ENCODE results near the gene CDIPT.
"Not testable (repeated sequence)": the region's sequence is repeated elsewhere in the genome, so short reads cannot be mapped to it uniquely, and the experiment has no call there.

CDIPT gene

DNA sequence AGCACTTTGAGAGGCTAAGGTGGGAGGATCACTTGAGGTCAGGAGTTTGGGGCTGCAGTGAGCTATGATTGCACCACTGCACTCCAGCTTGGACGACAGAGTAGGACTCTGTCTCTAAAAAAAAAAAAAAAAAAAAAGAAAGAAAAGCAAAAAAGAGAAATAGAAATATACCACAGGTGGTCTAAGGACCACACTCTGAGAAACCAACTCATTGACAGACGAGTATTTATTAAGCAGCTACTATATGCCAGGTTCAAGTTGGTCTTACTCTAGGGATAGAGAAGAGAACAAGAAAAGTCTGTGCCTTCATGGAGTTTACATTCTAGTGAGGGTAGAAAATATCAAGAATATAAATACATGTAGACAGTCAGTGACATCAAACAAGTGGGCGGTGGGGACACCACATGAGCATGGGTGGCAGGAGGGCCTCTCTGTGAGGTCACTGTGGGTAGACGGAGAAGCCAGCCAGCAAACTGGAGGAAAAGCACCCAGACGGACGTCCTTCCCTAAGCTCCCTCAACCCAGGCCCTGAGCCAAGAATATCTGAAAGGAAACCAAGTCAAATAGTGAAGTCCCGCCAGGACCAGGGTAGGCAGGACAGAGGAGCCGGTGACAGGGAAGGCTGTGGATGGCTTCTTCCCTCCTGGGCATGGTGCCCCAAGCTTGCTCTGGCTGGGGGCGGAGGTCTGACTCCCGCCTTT lies 4.7 kb downstream of the CDIPT start:
- DNase-seq (ENCODE audit: low spot score): no peak

DNA sequence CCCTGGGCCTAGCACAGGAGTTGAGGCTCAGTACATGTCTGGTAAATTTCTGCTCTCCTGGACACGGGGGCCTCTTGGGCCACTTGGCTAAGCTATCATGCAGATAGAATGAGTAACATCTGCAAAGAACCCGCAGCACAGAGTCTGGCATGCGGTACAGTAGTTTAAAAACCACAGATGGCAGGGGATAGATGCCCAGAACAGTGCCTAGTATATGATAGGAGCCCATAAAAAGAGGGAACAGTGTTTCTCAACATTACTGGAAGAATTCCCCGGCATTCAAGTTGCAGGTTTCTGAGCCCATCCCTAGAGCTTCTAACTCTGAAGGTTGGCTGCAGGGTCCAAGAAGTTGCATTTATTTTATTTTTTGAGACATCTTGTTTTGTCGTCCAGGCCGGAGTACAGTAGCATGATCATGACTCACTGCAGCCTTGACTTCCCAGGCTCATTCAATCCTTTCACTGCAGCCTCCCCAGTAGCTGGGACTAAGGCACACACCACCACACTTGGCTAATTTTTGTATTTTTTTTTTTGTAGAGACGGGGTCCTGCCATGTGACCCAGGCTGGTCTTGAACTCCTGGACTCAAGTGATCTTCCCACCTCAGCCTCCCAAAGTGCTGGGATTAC lies 5.8 kb downstream of the CDIPT start:
- no peak for DNase-seq (ENCODE audit: low spot score)

DNA sequence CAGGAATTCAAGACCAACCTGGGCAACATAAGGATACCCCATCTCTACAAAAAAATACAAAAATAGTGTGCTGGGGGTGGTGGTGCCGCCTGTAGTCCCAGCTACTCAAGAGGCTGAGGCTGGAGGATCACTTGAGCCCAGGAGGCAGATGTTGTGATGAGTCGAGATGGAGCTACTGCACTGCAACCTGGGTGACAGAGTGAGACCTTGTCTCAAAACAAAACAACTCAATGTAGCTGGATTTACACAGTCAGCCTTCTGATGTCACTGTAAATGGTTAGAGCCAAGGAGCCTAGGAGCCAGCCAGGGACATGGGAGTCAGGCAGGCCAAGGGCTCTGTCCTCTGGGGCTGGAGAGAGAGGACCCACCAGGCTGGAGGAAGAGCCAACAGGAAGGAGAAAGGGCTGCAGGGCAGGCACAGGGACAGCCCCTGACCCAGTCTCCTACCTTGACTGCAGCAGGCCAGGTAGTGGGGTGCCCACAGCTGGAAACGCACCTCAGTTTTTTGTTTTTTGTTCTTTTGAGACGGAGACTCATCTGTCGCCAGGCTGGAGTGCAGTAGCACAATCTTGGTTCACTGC lies 8.4 kb downstream of the CDIPT start:
- no peak for DNase-seq (ENCODE audit: low spot score)

DNA sequence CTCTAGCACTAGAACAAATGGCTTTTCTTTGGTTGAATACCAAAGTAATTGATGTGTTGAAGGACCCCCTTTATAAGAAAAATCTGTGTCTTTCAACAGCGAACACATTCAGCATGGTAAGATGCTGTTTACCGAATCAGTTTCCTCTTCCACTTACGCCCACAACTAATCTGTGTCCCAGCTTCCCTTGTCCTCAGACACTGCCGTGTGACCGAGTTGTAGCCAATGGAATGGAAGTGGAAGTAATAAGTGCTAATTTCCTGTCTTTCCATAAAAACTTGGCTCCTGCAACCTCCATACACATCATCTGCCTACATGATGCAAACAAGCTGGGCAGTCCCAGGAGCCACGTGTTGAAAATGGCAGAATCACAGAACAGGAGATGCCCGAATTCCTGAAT lies 10.4 kb downstream of the CDIPT start:
- DNase-seq (ENCODE audit: low spot score): no peak

DNA sequence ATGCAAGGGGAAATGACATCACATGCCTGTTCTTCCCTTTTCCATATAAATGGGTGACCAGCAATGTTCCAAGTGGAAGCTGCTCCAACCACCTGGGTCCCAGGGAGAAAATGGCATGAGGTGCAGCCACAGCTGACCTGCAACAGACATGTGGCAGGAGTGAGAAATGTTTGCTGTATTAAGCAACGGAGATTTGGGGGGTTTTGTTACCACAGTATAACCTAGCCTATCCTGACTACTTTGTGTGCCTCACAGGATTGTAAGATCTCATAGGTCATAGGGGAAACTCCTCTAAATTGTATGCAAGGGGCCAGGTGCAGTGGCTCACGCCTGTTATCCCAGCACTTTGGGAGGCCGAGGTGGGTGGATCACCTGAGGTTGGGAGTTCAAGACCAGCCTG lies 12.0 kb downstream of the CDIPT start:
- no peak for DNase-seq (ENCODE audit: low spot score)

DNA sequence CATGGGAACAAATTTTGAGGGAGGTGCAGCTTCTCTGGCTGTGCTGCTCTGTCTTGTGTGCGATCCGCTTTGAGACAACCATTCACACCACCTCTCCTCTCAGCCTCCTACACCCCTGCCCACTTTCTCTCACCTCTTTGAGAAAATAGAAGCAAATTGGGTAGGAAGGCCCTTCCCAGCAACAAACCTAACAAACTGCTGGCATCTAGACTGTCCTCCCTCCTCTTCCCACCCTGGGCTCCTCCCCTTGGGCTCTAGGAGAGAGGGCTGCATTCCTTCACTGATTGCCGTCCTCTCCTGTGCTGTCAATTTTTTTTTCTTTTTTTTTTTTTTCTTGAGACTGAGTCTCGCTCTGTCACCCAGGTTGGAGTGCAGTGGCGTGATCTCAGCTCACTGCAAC lies 13.5 kb downstream of the CDIPT start:
- DNase-seq (ENCODE audit: low spot score): no peak

DNA sequence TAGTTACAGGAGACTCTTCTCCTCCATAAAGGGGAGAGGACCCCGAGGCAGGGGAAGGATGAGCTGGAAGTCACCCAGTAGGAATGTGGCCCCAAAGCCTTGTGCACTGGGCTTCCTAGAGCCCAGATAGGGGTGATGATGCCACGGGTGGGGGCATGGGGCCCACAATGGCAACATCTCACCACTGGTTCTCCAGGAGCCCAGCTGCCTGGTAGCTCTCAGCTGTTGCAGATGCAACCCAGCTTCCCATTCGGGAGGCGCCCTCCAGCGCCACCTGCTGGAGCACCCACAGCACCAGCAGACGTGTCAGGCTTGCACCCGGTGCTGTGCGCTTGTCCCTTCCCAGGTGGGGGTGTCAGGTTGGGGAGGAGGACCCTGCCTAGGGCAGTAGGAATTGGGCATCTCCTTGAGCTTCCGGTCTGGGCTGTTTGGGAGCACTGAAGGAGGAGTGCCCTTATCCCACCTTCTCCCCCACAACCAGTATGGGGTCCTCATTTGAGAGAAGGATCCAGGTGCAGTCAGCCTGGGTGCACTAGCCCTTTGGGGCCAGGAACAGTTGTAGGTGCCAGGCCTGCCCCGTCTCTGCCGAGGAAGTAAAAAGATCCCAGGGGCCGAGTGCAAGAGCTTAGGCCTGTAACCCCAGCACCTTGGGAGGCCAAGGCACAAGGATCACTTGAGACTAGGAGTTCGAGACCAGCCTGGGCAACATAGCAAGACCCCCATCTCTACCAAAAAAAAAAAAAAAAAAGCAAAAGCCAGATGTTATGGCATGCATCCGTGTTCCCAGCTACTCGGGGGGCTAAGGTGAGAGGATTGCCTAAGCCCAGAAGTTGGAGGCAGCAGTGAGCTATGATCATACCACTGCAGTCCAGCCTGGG lies 14.4 kb downstream of the CDIPT start:
- peak; percentile 75 for DNase-seq (ENCODE audit: low spot score)

DNA sequence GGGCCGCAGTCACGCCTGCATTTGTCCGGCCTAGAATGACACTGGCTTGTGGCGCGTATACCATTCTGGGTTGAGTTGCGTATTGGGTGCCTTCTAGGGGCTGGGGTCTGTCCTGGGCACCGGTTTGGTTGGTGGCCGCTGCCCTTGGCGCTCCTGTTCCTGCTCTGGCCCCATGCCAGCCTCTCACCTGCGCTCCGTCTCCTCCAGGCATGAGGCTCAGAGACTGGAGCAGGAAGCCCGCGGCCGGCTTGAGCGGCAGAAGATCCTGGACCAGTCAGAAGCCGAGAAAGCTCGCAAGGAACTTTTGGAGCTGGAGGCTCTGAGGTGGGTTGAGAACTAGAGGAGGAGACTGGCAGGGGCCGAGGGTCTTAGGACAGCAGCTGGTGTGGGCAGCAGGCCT lies 17.4 kb downstream of the CDIPT start:
- no peak for DNase-seq (ENCODE audit: low spot score)

DNA sequence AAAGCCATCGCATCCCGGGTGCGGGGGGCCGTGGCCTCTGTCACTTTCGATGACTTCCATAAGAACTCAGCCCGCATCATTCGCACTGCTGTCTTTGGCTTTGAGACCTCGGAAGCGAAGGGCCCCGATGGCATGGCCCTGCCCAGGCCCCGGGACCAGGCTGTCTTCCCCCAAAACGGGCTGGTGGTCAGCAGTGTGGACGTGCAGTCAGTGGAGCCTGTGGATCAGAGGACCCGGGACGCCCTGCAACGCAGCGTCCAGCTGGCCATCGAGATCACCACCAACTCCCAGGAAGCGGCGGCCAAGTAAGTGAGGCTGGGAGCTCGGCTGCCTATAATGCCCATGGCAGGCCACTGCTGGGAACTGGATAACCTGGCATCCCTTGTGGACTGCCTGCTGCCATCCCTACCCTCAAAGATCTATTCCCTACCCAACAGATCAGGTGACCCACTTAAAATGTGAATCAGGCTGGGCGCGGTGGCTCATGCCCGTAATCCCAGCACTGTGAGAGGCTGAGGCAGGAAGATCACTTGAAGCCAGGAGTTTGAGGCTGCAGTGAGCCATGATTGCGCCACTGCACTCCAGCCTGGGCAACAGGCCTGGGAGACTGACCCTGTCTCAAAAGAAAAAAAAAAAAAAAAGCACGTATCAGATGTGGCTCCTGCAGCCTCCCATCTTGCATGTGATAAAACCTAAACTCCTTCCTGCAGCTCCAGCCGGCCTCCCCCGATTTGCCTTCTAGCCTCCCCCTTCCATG lies 18.3 kb downstream of the CDIPT start:
- no peak for DNase-seq (ENCODE audit: low spot score)

DNA sequence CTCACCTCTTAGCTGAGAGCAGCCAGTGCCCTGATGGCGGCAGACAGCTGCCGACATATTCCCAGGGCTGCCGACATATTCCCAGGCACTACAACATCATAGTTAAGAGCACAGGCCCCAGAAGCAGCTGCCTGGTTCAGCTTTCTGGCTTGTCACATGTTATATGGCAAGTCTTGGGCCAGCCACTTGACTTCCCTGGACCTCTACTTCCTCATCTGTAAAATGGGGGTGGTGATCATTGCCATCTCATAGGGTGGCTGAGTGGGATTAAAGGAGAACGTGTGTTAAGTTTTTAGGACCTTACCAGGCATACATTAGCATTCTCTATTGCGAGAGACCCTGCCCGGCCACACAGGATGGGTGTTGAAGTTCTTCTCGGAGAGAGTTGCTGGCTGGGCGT lies 19.1 kb downstream of the CDIPT start:
- no peak for DNase-seq (ENCODE audit: low spot score)

DNA sequence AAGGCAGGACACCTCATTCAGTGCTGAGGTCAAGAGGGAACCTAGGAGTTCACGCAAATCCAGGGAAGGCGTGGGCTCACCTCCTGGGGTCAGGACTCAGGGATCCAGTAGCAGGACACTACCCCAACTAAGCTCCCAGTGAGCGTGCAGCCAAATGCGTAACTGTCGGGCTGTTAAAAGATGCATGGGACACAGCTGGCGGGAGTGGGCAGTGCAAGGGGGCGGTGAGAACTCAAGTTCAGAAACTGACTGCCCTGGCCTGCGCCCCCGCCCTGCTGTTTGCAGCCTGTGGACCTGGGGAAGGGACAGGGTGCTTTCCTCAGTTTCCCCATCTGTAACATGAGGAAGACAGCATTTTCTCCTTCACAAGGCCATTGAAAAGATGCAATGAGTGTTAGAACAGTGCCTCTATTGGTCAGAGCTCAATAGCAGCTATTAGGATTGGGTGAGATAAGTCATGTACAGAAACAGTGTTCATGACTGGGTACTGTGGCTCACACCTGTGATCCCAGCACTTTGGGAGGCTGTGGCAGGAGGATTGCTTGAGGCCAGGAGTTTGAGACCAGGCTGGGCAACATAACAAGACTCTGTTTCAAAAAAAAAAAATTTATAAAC lies 20.2 kb downstream of the CDIPT start:
- no peak for DNase-seq (ENCODE audit: low spot score)

DNA sequence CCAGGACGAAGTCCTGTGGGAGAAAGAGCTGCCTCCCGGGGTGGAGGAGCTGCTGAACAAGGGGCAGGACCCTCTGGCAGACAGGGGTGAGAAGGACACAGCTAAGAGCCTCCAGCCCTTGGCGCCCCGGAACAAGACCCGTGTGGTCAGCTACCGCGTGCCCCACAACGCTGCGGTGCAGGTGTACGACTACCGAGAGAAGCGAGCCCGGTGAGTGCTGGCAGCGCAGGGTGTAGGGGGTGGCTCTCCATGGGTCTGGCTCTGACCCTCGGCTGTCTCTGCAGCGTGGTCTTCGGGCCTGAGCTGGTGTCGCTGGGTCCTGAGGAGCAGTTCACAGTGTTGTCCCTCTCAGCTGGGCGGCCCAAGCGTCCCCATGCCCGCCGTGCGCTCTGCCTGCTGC lies 21.4 kb downstream of the CDIPT start:
- no peak for DNase-seq (ENCODE audit: low spot score)

DNA sequence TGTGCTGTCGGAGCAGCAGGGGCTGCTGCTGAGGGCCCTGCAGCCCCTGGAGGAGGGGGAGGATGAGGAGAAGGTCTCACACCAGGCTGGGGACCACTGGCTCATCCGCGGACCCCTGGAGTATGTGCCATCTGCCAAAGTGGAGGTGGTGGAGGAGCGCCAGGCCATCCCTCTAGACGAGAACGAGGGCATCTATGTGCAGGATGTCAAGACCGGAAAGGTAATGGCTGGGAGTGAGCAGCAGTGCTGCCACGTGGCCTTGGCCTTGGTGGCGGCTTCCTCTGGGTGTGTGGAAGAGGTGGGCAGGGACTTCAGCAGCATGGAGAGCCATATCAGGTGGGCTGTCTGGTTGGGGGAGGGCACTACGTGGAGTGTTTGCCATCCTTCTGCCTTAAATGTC lies 22.8 kb downstream of the CDIPT start:
- DNase-seq (ENCODE audit: low spot score): no peak

DNA sequence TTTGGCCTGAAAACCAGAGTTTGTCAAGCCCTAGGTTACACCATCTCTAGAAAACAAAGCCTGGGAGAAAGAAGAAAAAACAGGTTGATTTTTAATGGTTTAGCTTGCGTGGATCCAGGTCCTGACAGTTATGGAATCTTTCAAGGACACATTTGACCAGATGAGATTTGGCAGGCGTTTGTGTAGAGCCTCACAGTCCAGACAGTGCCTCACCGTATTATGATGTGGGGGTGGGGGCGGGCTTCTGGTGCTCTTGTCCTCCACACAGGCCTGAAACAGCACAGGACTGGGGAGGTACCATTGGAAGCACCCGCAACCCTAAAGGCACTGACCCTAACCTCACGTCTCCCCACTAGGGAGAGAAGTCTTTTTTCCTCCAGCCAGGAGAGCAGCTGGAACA lies 23.2 kb downstream of the CDIPT start:
- DNase-seq (ENCODE audit: low spot score): no peak

DNA sequence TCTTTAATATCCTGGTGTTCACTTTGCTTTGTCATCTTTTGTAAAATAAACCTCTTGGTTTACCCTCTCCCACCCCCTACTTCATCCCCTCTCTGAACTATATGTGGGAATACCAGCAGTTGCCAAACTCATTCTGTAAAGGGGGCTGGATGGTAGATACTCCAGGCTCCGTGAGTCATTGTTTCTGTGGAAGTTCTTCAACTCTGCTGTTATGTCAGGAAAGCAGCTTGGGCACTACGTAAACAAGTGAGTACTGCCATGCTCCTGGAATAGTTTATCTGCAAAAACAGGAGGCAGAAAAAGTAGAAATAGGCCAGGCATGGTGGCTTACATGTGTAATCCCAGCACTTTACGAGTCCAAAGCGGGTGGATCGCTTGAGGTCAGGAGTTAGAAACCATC lies 25.2 kb downstream of the CDIPT start:
- no peak for DNase-seq (ENCODE audit: low spot score)

DNA sequence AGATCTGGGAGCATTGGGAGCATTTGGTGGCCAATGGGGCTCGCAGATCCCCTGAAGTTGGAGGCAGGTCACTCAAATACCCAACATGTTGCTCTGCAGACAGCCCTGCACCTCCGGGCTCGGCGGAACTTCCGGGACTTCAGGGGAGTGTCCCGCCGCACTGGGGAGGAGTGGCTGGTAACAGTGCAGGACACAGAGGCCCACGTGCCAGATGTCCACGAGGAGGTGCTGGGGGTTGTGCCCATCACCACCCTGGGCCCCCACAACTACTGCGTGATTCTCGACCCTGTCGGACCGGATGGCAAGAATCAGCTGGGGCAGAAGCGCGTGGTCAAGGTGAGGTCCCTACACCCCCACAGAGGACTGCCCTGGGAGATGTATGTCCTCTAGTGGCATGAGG lies 26.4 kb downstream of the CDIPT start:
- DNase-seq (ENCODE audit: low spot score): no peak

DNA sequence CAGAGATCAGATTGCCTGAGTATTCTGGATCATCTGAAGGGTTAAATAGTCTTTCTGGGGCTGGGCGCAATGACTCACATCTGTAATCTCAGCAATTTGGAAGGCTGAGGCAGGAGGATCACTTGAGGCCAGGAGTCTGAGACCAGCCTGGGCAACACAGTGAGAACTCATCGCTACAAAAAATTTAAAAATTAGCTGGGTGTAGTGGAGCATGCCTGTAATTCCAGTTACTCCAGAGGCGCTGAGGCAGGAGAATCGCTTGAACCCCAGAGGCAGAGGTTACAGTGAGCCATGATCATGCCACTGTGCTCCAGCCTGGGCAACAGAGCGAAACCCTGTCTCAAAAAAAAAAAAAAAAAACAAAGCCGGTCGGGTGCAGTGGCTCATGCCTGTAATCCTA lies 27.1 kb downstream of the CDIPT start:
- DNase-seq (ENCODE audit: low spot score): no peak

DNA sequence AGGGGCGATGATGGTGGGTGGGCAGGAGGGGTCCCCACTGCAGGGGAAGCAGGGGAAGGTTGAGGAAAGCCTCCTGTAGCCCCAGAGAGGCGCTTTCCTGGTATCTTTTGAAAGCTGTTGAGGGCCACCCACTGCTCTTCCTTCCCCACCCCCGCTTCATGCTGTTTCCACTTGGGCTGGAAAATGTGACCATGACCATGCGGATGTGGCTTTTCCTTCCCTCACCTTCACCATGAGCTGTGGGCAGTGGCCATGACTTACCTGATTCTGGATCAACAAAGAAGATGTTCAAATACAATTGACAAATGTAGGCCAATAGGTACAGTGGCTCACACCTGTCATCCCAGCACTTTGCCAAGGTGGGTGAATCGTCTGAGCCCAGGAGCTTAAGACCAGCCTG lies 28.9 kb downstream of the CDIPT start:
- DNase-seq (ENCODE audit: low spot score): no peak

DNA sequence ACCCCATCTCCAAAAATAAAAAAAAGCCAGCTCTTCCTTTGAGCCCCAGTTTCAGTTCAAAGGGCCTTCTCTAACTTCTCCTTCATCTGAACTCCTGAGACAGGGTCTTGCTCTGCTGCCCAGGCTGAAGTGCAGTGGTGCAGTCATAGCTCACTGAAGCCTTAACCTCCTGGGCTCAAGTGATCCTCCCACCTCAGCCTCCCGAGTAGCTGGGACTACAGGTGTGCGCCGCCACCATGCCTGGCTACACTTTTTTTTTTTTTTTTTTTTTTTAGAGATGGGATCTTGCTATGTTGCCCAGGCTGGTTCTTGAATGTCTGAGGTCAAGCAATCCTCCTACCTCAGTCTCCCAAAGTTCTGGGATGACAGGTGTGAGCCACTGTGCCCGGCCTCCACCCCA lies 29.8 kb downstream of the CDIPT start:
- not testable (repeated sequence) for DNase-seq (ENCODE audit: low spot score)

DNA sequence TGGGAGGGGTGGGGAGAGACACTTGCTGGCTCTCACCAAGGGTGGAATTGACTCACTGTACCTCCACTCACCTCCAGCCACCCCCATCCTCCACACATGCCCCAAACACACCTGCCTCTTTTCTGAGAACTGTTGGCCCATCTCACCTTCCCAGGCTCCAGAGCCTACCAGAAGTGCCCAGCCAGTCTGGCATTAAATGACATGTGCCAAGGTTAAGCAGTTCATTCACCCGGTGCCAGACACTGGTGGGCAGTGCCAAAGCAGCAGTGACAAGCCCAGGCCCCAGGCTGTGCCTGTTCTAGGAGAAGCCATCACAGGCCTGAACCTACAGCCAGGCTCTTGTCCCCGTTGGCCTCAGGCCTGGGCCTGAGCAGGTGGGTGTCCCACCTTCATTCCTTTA lies 31.5 kb downstream of the CDIPT start:
- DNase-seq (ENCODE audit: low spot score): no peak

DNA sequence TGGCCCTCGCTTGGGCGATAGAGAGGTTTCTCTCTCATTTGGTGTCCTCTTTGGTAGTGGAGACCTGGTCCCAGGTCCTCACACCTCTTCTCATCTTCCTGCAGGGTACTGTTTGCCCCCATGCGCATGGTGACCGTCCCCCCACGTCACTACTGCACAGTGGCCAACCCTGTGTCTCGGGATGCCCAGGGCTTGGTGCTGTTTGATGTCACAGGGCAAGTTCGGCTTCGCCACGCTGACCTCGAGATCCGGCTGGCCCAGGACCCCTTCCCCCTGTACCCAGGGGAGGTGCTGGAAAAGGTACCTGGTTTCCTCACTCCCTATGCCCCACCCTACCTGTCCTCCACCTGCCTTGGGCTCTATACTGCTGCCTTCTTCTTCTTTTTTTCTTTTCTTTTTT lies 32.3 kb downstream of the CDIPT start:
- DNase-seq (ENCODE audit: low spot score): no peak

DNA sequence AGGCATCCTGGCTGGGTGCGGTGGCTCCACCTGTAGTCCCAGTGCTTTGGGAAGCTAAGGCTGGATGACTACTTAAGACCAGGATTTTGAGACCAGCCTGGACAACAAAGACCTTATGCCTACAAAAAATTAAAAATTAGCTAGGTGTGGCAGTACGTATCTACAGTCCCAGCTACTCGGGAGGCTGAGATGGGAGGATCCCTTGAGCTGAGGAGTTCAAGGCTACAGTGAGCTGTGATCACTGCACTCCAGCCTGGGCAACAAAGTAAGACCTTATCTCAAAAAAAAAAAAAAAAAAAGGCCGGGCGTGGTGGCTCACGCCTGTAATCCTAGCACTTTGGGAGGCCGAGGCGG lies 36.7 kb downstream of the CDIPT start:
- DNase-seq (ENCODE audit: low spot score): no peak
